Fibroblast of mammary gland (primary cell): ENCODE results near the gene GRK6.
A peak's percentile ranks its signal among the peaks of the same experiment; 100 is the strongest.

Source experiments
- DNase-seq: peaks from one replicate; pipeline ENCODE4 v3.0.0-alpha.2; 2010; ENCODE audit warnings: low read depth
- H3K4me3 ChIP-seq: 2 replicates; pipeline ENCODE4 v1.5.1; 2011; ENCODE audit warnings: low read depth, mild to moderate bottlenecking, low read length, moderate library complexity; ENCODE audit not compliant: control insufficient read depth
- TF ChIP-seq, protein P1 (sequence below): conservative IDR thresholded peaks from 2 replicates; pipeline ENCODE4 v1.5.1; 2011; ENCODE audit warnings: low read depth, low read length, inconsistent platforms; ENCODE audit not compliant: control insufficient read depth, insufficient read depth

Gene GRK6

DNA sequence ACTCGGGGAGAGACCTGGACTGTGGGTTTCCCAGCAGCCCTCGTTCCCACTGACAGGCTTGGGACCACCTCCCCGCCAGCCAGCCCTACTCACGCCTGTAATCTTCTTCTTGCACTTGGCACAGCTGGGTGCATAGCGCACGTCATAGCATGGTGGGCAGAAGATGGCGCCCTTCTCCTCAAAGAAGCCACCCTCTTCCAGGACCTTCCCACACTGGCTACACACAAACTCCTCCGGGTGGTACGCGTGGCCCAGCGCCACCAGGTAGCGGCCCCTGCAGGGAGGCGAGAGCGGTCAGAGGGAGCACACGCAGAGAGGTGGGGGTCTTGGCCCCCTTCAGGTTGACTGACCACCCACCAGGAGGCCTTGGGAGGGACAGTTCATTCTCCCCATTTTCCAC, 61.5 kb downstream of the GRK6 start:
- no peak overlapping the region for H3K4me3 ChIP-seq
- no peak for DNase-seq
- TF ChIP-seq, protein P1, sequence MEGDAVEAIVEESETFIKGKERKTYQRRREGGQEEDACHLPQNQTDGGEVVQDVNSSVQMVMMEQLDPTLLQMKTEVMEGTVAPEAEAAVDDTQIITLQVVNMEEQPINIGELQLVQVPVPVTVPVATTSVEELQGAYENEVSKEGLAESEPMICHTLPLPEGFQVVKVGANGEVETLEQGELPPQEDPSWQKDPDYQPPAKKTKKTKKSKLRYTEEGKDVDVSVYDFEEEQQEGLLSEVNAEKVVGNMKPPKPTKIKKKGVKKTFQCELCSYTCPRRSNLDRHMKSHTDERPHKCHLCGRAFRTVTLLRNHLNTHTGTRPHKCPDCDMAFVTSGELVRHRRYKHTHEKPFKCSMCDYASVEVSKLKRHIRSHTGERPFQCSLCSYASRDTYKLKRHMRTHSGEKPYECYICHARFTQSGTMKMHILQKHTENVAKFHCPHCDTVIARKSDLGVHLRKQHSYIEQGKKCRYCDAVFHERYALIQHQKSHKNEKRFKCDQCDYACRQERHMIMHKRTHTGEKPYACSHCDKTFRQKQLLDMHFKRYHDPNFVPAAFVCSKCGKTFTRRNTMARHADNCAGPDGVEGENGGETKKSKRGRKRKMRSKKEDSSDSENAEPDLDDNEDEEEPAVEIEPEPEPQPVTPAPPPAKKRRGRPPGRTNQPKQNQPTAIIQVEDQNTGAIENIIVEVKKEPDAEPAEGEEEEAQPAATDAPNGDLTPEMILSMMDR, result no peak

DNA sequence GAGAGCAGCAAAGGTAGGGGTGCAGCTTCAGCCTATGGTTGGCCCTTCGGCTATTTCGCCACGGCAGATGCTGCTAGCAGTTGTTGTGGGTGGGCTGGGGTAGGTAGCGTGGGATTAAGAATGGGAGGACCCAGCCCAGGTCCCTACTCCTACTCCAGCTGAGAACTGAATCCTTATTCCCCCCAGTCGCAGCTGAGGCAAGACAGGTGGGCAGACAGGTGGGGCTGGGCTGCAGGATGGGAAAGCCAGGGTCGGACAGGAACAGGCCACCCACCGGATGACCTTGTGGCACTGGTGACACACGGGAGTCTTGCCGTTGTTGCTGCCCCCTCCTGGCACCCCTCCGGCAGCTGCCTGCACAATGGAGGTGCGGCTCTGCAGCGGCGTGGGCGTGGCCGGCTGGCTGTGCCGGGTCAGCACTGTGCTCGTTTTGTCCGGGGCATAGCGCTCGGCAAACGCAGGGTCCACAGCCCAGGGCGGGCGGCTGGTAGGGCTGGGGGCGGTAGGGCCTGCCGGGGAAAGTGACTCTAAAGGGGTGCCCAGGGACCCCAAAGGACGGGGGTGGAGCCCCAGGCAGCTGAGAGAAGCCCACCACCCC, 62.7 kb downstream of the GRK6 start:
- TF ChIP-seq, protein P1, result no peak
- no peak overlapping the region for H3K4me3 ChIP-seq
- no peak for DNase-seq

DNA sequence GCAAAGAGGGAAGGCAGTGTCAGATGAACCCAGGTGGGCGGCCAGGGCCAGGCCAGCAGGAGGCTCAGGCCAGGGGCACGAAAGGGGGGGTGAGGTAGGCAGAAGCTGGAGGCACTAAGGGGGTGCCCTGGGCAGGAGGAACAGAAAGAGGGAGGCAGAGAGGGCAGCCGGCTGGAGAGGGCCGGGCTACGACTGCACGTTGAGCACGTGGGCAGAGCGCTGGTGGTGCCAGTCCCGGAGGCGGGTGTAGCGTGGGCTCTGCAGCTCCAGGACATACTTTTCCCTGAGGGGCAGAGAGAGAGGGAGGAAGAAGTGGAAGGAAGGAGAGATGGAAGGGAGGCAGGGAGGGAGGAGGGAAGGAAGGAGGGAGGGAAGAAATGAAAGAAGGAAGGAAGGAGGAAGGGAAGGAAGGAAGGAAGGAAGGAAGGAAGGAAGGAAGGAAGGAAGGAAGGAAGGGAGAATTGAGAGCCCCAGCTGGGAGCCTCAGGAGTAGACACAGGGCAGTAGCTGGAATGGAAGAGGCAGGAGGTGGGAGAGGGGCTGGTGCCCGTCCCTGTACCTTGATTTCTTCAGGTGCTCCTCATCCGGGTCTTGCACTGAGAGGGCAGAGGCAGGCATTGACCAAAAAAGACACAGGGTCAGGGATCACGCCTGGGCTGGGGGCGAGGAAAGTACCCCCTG, 64.0 kb downstream of the GRK6 start:
- H3K4me3 ChIP-seq, result no peak overlapping the region
- TF ChIP-seq, protein P1, result no peak
- no peak for DNase-seq

DNA sequence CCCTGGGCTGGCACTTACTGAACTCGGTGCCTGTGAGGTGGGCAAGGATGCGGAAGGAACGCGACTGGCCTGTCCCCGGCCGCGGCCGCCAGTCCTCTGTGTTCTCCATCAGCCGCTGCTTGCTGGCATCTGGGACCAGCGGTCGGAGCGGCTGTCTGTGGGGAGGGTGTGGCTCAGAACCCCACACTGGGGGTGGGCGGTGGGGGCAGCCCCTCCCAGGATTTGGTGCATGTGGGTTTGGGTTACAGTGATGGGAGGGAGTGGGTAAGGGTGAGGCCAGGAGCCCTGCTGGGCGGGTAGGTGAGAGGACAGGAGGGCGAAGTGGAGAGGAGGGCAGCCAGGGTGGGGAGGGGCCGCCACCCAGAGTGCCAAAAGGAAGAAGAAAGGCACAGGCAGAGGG, 64.5 kb downstream of the GRK6 start:
- DNase-seq, result no peak
- no peak overlapping the region for H3K4me3 ChIP-seq
- TF ChIP-seq, protein P1, result no peak

DNA sequence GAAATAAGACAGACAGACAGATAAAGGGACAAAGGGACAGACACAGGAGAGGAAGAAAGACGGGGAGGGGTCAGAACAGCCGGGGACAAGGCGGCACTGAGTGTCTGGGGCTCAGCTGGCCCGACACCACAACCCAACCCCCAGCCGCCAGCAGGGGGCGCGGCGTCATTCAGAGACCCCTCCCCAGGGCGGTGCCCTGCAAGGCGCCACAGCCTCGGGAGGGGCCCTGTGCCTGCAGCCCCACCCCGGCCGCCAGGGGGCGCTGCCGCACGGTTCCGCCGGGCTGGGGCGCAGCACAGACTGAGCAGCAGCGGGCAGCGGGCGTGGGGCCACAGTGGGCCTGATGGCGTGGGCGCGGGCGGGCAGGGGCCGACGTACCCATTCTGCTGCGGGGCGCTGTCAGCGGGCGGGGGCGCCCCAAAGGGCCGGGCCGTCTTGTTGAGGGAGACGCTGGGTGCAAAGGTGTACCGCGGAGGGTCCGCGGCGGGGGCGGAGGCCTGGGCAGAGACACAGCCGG, 65.0 kb downstream of the GRK6 start:
- TF ChIP-seq, protein P1, result peak; percentile 31
- peak; percentile 37 for DNase-seq
- no peak overlapping the region for H3K4me3 ChIP-seq

DNA sequence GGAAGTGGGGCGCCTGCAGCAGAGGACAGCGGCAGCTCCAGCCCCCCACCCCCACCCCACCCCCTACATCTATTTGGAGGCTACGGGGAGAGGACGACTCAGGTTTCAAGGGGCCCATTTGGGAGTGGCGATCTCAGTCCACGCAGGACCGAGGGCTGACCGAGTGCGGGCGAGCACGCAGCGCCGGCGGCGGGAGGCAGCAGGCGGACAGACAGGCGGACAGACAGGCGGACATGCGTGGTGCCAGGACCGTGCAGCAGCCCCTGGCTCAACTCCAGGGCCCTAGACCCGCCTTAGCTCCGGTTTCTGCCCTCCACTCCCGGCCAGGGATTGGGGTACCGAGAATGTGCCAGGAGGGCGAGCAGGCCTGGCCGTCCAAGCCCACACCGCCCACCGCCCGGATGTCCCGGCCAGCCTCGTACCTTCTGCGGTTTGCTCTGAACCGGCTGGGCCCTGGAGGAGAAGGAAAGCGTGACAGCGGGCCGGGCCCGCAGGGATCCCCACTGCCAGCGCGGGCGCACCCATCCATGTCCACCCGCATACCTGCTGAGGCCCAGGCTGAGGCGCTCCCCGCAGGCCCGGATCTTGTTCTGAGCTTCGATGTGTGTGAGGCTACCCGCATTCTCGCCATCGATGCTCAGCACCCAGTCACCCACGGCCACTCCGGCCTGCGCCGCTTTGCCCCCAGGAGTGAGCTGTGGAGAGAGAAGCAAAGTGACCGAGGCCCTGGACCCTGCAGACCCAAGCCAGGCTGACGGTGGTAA, 65.7 kb downstream of the GRK6 start:
- DNase-seq, result no peak
- TF ChIP-seq, protein P1, result no peak
- H3K4me3 ChIP-seq, result no peak overlapping the region
